Measurements from ENCODE around the gene CRHR2.
"Not testable (repeated sequence)": the region's sequence is repeated elsewhere in the genome, so short reads cannot be mapped to it uniquely, and the experiment has no call there.

Gene CRHR2

DNA sequence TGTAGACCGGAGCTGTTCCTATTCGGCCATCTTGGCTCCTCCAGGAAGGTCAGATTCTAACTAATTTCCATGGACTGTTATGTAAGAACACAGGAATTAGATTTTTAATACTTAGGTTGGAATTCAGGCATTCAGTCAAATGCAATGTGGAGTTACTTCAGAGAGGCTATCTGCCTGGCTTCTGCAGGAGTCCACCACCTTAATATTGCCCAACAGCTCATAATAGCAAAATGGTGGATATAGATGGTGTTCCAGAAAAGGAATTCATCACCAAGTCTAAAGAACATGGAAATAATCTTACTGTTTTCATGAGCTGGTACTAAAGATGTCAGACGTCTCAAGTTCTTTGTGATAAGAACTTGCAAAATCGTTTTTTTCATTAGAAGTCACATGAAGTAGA is 39.5 kb downstream of the CRHR2 start:
- FAIRE-seq (no peak), DNase-seq (ENCODE audit: insufficient read length, low spot score) (no peak)
- TF ChIP-seq, protein P1, sequence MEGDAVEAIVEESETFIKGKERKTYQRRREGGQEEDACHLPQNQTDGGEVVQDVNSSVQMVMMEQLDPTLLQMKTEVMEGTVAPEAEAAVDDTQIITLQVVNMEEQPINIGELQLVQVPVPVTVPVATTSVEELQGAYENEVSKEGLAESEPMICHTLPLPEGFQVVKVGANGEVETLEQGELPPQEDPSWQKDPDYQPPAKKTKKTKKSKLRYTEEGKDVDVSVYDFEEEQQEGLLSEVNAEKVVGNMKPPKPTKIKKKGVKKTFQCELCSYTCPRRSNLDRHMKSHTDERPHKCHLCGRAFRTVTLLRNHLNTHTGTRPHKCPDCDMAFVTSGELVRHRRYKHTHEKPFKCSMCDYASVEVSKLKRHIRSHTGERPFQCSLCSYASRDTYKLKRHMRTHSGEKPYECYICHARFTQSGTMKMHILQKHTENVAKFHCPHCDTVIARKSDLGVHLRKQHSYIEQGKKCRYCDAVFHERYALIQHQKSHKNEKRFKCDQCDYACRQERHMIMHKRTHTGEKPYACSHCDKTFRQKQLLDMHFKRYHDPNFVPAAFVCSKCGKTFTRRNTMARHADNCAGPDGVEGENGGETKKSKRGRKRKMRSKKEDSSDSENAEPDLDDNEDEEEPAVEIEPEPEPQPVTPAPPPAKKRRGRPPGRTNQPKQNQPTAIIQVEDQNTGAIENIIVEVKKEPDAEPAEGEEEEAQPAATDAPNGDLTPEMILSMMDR (IDR thresholded peaks at IDR 0.05; ENCODE audit: insufficient read depth, missing control alignments), result no peak

GRCh38 chr7:30642322-30642721 is 39.9 kb downstream of the CRHR2 start:
- not testable (repeated sequence) for DNase-seq (ENCODE audit: insufficient read length, low spot score); FAIRE-seq

GRCh38 chr7:30635798-30636197 is 46.5 kb downstream of the CRHR2 start:
- DNase-seq (ENCODE audit: insufficient read length, low spot score), result no peak
- FAIRE-seq, result no peak

DNA sequence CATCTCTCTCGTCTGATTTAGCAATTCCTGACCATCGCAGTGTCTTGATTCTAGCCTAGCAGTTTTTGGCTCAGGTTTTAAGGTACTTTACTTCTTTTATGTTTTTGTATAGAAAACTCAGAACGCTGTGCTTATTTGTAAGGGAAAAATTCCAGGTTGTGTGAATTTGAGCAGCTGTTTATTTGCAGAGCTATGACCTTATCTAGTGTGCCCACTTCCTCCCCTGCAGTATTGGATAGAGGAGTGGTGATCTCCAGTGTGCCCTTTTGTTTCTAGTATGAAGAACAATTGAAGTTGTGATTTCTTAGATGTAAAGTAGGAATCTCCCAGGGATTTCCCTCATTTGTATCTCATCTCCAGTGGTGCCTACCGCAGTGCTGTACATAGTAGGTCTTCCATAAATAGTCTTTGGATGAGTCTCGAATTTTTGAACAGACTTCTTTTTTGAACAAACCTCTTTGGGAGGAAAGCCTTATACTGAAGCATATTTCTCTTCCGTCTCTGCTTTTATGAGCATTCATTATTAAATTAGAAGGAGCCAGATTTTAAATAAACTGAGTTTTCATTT is 47.5 kb downstream of the CRHR2 start:
- no peak for DNase-seq (ENCODE audit: insufficient read length, low spot score)
- no peak for FAIRE-seq
- TF ChIP-seq, protein P1 (IDR thresholded peaks at IDR 0.05; ENCODE audit: insufficient read depth, missing control alignments), result no peak

More at GRCh38 chr7:30635798-30636197, 46.5 kb downstream of the CRHR2 start:
- TF ChIP-seq, protein P1 (IDR thresholded peaks at IDR 0.05; ENCODE audit: insufficient read depth, missing control alignments), result no peak

GRCh38 chr7:30634193-30634626 is 48.0 kb downstream of the CRHR2 start:
- DNase-seq (ENCODE audit: insufficient read length, low spot score), result no peak
- TF ChIP-seq, protein P1 (IDR thresholded peaks at IDR 0.05; ENCODE audit: insufficient read depth, missing control alignments), result no peak
- no peak for FAIRE-seq

- TF ChIP-seq, protein P1 (IDR thresholded peaks at IDR 0.05; ENCODE audit: insufficient read depth, missing control alignments), result no peak
- DNase-seq (ENCODE audit: insufficient read length, low spot score) (no peak), FAIRE-seq (no peak)
These were observed 49.0 kb downstream of the CRHR2 start for GRCh38 chr7:30633223-30633622.

DNA sequence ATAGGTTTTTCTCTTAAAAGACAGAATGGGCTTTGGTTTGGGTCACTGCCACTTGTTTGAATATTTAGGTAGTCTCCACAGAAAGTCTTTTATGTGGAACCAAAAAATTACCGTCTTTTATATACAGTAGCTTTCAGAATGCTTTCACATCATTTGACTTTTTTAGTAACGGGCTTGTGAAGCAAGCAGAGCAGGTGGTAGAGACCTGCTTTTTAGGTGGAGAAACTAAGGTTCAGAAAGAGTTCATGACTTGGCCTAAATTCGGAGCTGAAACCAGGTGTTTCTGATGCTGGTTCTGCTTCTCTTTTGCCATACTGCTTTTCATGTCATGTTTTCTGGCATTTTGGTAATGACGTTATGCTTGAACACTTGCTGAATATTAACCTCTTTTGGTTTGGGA is 51.3 kb downstream of the CRHR2 start:
- FAIRE-seq (no peak), DNase-seq (ENCODE audit: insufficient read length, low spot score) (no peak)
- TF ChIP-seq, protein P1 (IDR thresholded peaks at IDR 0.05; ENCODE audit: insufficient read depth, missing control alignments), result no peak

GRCh38 chr7:30627026-30627425 is 55.2 kb downstream of the CRHR2 start:
- TF ChIP-seq, protein P1 (IDR thresholded peaks at IDR 0.05; ENCODE audit: insufficient read depth, missing control alignments), result no peak
- FAIRE-seq, result no peak
- no peak for DNase-seq (ENCODE audit: insufficient read length, low spot score)

All from D721Med (cell line).